GM19324 (cell line): Measurements from ENCODE around the gene PALS2.

ENCODE experiments used
- ATAC-seq: cut with Tn5 transposase; IDR thresholded peaks from one replicate; pipeline ENCODE4 v1.9.1; 2021; ENCODE audit warnings: mild to moderate bottlenecking, moderate library complexity; ENCODE audit not compliant: unreplicated experiment, low FRiP score

PALS2 gene

GRCh38 chr7:24572997-24573553, at the start of gene PALS2:
PALS2 (plus strand) TSS chr7:24573452; CDS start chr7:24623668, 50,216 bp downstream.
- ATAC-seq: peak; percentile 62

DNA sequence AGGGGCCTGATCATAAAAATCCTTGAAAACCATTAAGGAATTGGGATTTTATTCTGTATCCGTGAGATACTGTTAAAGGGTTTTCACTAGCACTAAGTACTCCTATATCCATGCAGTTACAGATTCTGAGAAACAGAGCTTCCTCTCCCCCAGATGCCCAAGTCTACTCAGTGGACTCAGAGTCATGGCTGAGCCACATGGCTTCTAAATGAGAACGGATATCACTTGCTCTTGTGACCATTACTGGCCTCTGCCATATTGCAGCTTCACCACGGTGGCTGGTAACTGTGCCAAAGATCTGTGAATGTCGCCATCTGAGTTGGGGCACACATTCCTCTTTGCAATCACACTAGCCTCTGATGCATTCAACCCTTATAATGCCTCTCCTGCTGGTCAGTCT, 42.0 kb upstream of the PALS2 start:
- no peak for ATAC-seq

- ATAC-seq: no peak
Observed at GRCh38 chr7:24536682-24537081, 36.6 kb upstream of the PALS2 start.

DNA sequence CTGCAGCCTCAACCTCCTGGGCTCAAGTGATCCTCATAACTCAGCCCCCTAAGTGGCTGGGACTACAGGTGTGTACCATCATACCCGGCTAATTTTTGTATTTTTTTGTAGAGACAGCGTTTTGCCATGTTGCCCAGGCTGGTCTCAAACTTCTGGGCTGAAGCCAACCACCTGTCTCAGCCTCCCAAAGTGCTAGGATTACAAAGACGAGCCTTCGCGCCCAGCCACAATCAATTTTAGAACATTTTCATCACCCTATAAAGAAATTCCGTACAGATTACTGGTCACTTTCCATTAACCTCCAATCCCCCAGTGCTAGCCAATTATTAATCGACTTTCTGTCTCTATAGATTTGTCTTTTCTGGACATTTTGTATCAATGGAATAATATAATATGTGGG, 32.3 kb upstream of the PALS2 start:
- no peak for ATAC-seq

- ATAC-seq: no peak
Observed at GRCh38 chr7:24545215-24545614, 28.0 kb upstream of the PALS2 start.

GRCh38 chr7:24548390-24548789, 24.9 kb upstream of the PALS2 start:
- ATAC-seq: no peak

GRCh38 chr7:24549991-24550390, 23.3 kb upstream of the PALS2 start:
- no peak for ATAC-seq

GRCh38 chr7:24555184-24555583, 18.1 kb upstream of the PALS2 start:
- ATAC-seq: no peak

GRCh38 chr7:24555719-24556118, 17.5 kb upstream of the PALS2 start:
- no peak for ATAC-seq

- no peak for ATAC-seq
Observed at GRCh38 chr7:24560772-24561171, 12.5 kb upstream of the PALS2 start.

- ATAC-seq: no peak
Observed at GRCh38 chr7:24566274-24566673, 7.0 kb upstream of the PALS2 start.

DNA sequence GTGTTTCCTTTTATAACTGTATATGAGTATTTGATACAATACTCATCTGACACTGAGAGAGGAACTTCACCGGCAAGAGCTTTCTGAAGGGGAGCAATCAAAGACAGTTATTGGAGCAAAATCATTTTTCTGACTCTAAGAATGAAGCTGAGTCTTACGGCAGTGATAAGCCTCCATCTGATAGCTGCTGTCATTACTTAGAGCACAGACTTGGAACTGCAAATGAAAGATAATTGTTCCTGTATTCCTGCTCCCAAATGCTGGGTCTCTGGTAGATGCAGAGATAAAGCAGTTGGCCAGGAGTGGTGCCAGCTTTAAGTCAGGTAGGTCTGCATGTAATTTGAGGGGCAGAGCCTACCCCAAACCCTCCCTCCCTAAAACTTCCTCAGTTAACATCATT, 2.3 kb upstream of the PALS2 start:
- ATAC-seq: no peak

DNA sequence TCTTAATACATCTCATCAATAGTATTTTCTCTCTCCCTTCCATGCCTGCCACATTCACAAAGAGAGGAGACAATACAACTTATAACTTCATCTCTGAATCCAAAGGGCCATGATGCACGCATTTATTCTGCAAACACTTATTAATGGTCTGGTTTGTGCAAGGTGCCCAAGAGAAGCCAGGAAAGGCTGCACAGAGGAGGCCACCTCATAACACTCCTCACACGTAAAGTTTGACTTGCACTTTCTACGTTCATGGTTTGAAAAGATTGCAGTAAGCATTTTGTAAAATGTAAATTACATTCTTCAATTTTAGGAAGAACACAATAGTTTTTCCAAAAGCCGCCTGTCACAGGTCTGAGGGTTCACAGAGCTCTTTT, 1.2 kb upstream of the PALS2 start:
- no peak for ATAC-seq

DNA sequence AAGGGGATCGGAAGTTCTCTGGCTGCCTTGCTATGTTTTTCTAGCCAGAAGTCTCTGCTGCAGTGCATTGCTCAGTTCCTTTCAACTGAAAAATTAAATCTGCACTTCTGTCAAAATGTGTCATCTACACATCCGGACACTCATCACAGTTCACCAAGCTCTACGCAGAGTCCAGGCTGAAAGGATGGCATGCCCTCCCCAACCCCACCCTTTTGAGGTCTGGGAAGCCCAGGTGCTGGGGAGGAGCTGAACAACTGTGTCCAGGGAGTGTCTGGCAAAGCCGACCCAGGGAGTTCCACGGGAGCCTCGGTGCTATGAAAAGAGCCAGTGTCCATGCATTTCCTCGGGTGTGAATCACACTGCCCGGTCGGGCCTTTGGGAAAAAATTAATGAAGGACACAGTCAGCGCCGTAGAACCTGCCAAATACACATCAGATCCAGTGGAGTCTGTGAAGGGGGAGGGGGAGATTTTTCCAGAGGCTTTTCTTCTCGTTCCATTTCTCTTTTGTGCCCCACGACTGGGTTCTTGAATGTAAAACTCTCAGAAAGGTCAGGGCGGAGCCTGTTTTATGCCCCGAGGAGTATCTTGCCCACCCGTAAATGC, 757 bp upstream of the PALS2 start:
- no peak for ATAC-seq

- ATAC-seq: peak; percentile 59
Observed at GRCh38 chr7:24573554-24574338, 494 bp downstream of the PALS2 start.

DNA sequence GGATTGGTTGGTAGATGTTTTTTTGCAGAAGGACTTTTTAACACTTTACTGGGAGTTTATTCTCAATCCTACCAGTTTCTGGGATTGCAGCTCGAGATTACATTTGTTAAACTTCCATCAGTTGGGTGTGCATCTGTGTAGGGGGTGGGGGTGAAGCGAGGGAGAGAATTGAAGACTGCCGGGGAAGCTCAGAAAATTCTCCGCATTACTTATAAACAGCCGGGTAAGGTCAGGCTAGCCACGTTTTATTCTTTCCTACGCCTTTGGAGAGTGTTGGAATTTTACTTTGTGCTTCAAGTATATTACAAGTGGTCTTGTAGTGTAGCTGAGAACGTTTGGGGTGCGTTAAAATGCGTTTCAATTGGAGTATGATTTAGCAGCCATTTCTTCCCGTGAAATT, 1.1 kb downstream of the PALS2 start:
- ATAC-seq: no peak

- no peak for ATAC-seq
Observed at GRCh38 chr7:24574950-24575349, 1.7 kb downstream of the PALS2 start.

- ATAC-seq: no peak
Observed at GRCh38 chr7:24576171-24577025, 3.1 kb downstream of the PALS2 start.

DNA sequence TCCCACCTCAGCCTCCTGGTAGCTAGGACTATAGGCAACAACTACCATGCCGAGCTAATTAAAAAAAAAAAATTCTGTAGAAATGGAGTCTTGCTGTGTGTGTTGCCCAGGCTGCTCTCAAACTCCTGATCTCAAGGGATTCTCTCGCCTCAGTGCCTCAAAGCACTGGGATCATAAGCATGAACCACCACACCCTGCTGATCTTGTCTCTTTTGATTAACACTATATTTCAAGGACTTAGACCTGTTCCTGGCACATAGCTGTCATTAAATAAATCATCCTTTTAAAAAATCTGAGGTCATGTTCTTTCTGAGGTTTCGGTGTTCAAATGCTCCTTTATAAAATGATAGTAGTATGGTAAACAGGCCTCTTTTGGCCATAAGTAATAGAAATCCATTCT, 4.8 kb downstream of the PALS2 start:
- ATAC-seq: no peak

DNA sequence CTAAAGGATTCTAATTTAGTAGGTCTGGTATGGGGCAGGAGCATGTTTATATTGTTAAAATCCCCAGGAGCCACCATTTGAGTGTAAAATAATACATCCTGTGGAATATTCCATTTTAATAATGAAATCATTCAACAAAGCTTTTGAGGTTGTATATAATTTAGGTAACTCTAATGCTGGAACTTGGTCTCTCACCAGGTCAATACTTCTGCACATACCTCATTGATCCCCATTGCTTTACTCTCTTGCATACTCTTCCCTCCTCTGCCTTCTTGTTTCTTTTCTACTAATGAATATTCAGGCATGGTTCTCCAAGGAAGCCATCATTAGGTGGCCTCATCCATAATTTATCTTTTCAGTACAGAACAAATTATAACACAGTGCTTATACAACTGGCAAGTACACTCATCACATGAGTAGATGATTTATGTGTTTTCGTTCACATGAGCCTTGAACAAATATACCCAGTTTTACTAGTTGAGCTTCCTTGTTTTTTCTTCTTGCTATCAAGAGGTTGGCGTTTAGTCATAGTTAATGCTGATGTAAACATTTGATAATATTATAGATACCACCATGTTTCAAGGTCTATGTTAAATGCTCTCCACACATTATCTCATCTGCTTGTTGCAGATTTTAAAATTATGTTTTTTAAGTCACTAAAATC, 7.2 kb downstream of the PALS2 start:
- ATAC-seq: no peak

DNA sequence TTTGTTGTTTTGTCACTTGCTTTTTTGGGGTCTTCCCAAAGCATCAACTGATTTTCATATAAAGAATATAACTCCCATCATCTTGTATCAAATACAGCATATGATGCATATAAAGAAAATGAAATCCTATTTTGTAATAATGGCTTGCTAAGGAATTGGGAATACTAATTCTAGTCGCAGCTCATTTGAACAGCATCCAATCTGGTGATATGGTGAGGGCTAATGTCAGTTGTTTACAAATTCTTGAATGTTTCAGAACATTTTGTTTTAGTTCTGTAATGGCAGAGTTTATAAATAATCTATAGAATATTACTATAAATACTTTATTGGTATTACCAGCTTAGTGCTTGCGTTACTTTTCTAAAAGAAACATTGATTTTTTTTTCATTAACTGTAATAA, 8.9 kb downstream of the PALS2 start:
- ATAC-seq: no peak
